HG02763 (cell line): ENCODE measurements around the gene TRRAP.
"Not testable (repeated sequence)": the region's sequence is repeated elsewhere in the genome, so short reads cannot be mapped to it uniquely, and the experiment has no call there.

ENCODE experiments used
- ATAC-seq: cut with Tn5 transposase; IDR thresholded peaks from one replicate; pipeline ENCODE4 v1.9.1; 2021; ENCODE audit warnings: mild to moderate bottlenecking, moderate library complexity; ENCODE audit not compliant: unreplicated experiment

Gene TRRAP

GRCh38 chr7:98866351-98866750, 12.0 kb upstream of the TRRAP start:
- ATAC-seq = no peak

GRCh38 chr7:98866765-98867164, 11.6 kb upstream of the TRRAP start:
- ATAC-seq = no peak

- ATAC-seq = no peak
These were observed 9.9 kb upstream of the TRRAP start for GRCh38 chr7:98868450-98868849.

GRCh38 chr7:98869027-98869596, 9.2 kb upstream of the TRRAP start:
- no peak for ATAC-seq

- no peak for ATAC-seq
These were observed 8.7 kb upstream of the TRRAP start, which contains the start of gene TMEM130 for GRCh38 chr7:98869597-98870120. Gene TMEM130, minus strand, starts transcription at chr7:98870014. Its CDS starts 153 bp downstream, at chr7:98869861.

- peak; percentile 70 for ATAC-seq
These were observed 8.1 kb upstream of the TRRAP start for GRCh38 chr7:98870121-98870651.

GRCh38 chr7:98870807-98871491, 7.4 kb upstream of the TRRAP start:
- ATAC-seq = no peak

- no peak for ATAC-seq
These were observed 5.9 kb upstream of the TRRAP start for GRCh38 chr7:98872328-98872924.

GRCh38 chr7:98873610-98874009, 4.7 kb upstream of the TRRAP start:
- ATAC-seq = not testable (repeated sequence)

- ATAC-seq = no peak
These were observed 3.4 kb upstream of the TRRAP start for GRCh38 chr7:98874942-98875341.

GRCh38 chr7:98875501-98875900, 2.8 kb upstream of the TRRAP start:
- ATAC-seq = no peak

GRCh38 chr7:98877146-98877545, 1.2 kb upstream of the TRRAP start:
- ATAC-seq = no peak

- no peak for ATAC-seq
These were observed 504 bp upstream of the TRRAP start for GRCh38 chr7:98877692-98878364.

GRCh38 chr7:98879198-98879978, 1.1 kb downstream of the TRRAP start:
- ATAC-seq = peak; percentile 69

- no peak for ATAC-seq
These were observed 1.6 kb downstream of the TRRAP start for GRCh38 chr7:98879979-98880315.

- ATAC-seq = no peak
These were observed 2.2 kb downstream of the TRRAP start for GRCh38 chr7:98880485-98880884.

GRCh38 chr7:98881561-98882315, 3.4 kb downstream of the TRRAP start:
- ATAC-seq = no peak

- no peak for ATAC-seq
These were observed 6.1 kb downstream of the TRRAP start for GRCh38 chr7:98884416-98884815.

- ATAC-seq = no peak
These were observed 8.7 kb downstream of the TRRAP start for GRCh38 chr7:98887038-98887437.

GRCh38 chr7:98892609-98893008, 14.3 kb downstream of the TRRAP start:
- no peak for ATAC-seq
